DOHH2 (cell line): Measurements from ENCODE around the gene SPATA31E1.

Experiments used
- CTCF ChIP-seq: fragments of 200-600 bp; sonication (generic); IDR thresholded peaks from one replicate; pipeline ENCODE4 v1.5.1; 2014; ENCODE audit warnings: antibody characterized with exemption, mild to moderate bottlenecking, low read depth, low read length; ENCODE audit not compliant: poor library complexity, severe bottlenecking
- EZH2phosphoT487 ChIP-seq: fragments of 200-600 bp; sonication (generic); IDR thresholded peaks from 2 replicates; pipeline ENCODE4 v1.6.1; 2017; ENCODE audit warnings: borderline replicate concordance, mild to moderate bottlenecking, antibody characterized with exemption, low read length, moderate library complexity, mixed read lengths

GRCh38 chr9:87849144-87849758 is 33.4 kb upstream of the SPATA31E1 start:
- TF ChIP-seq CTCF (no peak), EZH2phosphoT487 (no peak)
